PC-9 (cell line): ENCODE results near the gene NAB2. TPM values are rescaled to one million over a fixed set of nuclear protein-coding genes. Genes with fewer than 3 reads are reported as not detected.

Experiments
- BruUV-seq: library from RNA; stranded (reverse); fragments of 400-500 nt; replicated peaks from 2 replicates; lab custom pipeline; 2021; lab: Mats Ljungman, UMichigan
- CTCF ChIA-PET: fragments of 300-600 bp; sonication (Branson Sonifier 250); formaldehyde crosslinking; loops from one replicate; lab custom pipeline; 2022; ENCODE audit warnings: antibody characterized with exemption; lab: Charles Lee
- POLR2A ChIA-PET: fragments of 300-600 bp; sonication (Branson Sonifier 250); formaldehyde crosslinking; loops from one replicate; lab custom pipeline; 2022; ENCODE audit warnings: antibody characterized with exemption; ENCODE audit not compliant: unreplicated experiment; lab: Charles Lee
- DNase-seq, 2 experiments: peaks; one replicate each; pipeline versions ENCODE4 v3.0.0 to v3.0.0-alpha.2; 2015 to 2022; ENCODE audit warnings: mixed read lengths in 1 of 2
- H2AFZ ChIP-seq: fragments of 200-600 bp; sonication (generic); 2 replicates; pipeline ENCODE4 v1.8.1; 2017; ENCODE audit warnings: antibody characterized with exemption
- H3F3A ChIP-seq: fragments of 200-600 bp; sonication (generic); 2 replicates; pipeline ENCODE4 v1.8.1; 2017; ENCODE audit warnings: antibody characterized with exemption, mild to moderate bottlenecking, low read depth; ENCODE audit not compliant: insufficient read depth
- H3K27ac ChIP-seq: fragments of 200-600 bp; sonication (generic); 2 replicates; pipeline ENCODE4 v1.6.1; 2016; ENCODE audit warnings: mixed run types
- H3K27me3 ChIP-seq: fragments of 200-600 bp; sonication (generic); 2 replicates; pipeline ENCODE4 v1.6.1; 2016; ENCODE audit warnings: low read depth, mixed run types; ENCODE audit not compliant: insufficient read depth
- H3K36me3 ChIP-seq: fragments of 200-600 bp; sonication (generic); 2 replicates; pipeline ENCODE4 v1.6.1; 2016; ENCODE audit warnings: low read depth, mixed run types
- H3K4me1 ChIP-seq: fragments of 200-600 bp; sonication (generic); replicated peaks from 2 replicates; pipeline ENCODE4 v1.6.1; 2016; ENCODE audit warnings: mixed run types; ENCODE audit not compliant: insufficient read depth
- H3K4me2 ChIP-seq: fragments of 200-600 bp; sonication (generic); 2 replicates; pipeline ENCODE4 v1.6.1; 2017; ENCODE audit warnings: mixed run types
- H3K4me3 ChIP-seq: fragments of 200-600 bp; sonication (generic); 2 replicates; pipeline ENCODE4 v1.6.1; 2016; ENCODE audit warnings: mixed run types
- H3K79me2 ChIP-seq: fragments of 200-600 bp; sonication (generic); 2 replicates; pipeline ENCODE4 v1.6.1; 2017; ENCODE audit warnings: low read depth, mixed run types
- H3K9me2 ChIP-seq: fragments of 200-600 bp; sonication (generic); 2 replicates; pipeline ENCODE4 v1.8.1; 2017; ENCODE audit warnings: mild to moderate bottlenecking; ENCODE audit not compliant: insufficient read depth
- H3K9me3 ChIP-seq: fragments of 200-600 bp; sonication (generic); 2 replicates; pipeline ENCODE4 v1.8.1; 2016; ENCODE audit warnings: low read depth; ENCODE audit not compliant: insufficient read depth
- H4K20me1 ChIP-seq: fragments of 200-600 bp; sonication (generic); 2 replicates; pipeline ENCODE4 v1.8.1; 2017; ENCODE audit not compliant: insufficient read depth
- CTCF ChIP-seq: fragments of 200-600 bp; sonication (generic); conservative IDR thresholded peaks from 2 replicates; pipeline ENCODE4 v1.6.1; 2017; ENCODE audit warnings: mixed run types, antibody characterized with exemption, mild to moderate bottlenecking, moderate library complexity
- EZH2 ChIP-seq: fragments of 200-600 bp; sonication (generic); IDR thresholded peaks from 2 replicates; pipeline ENCODE4 v1.8.0; 2017; ENCODE audit warnings: antibody characterized with exemption, low read depth
- intact Hi-C: fragments of 100-400 bp; cut with micrococcal nuclease; formaldehyde crosslinking; loops from one replicate; pipeline ENCODE4 v1.10.0; 2022; ENCODE audit not compliant: unreplicated experiment
- total RNA-seq: library from RNA; stranded (reverse); gene quantifications from 2 replicates; pipeline ENCODE4 v1.2.3, GENCODE V29; 2021

NAB2 gene
- total RNA-seq, 1 experiment from 2014 or later: 13.8 TPM

DNA sequence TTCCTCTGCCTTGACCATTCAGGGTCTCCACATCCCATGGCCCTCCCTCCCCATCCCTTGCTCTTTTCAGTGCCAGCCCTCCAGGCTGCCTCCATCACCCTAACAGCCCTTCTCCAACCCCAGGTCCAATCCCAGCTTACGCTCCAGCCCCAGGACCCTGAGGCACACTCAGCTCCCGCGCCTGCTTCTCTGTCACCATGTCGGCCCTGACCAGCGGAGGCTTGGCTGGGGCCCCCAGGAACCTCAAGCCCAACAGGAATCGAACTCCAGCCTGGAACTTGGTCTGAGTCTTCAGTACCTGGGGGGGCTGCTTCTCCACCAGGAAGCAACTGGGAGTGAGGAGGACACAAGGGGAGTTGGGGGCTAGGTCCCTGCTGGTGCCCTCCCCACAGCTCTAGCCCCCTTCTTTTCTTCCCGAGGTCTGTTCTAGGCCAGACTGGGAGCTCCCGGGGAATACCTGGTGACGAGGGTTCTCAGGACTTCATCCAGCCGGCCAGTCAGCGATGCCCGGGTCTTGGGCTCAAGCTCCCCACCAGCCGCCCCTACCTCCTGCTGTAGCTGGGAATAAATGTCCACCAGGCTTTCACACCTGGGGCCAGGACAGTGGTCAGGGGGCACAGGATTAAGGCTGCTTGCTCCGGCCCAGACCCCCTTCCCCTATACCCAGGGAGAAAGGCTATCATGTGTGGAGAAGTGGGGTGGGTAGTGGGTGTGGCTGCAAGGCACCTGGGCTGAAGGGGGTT, 16.3 kb downstream of the NAB2 start:
- Histone ChIP-seq H3K36me3 (0 out of 2 replicates have a peak, but pooled peaks cover 8% of the 10 kb centered on the region), H3K9me2 (no peaks in the 10 kb centered on the region), H3K4me3 (no peak overlapping the region), H3K27ac (no peak overlapping the region), H3K9me3 (no peaks in the 10 kb centered on the region), H3K27me3 (no peaks in the 10 kb centered on the region), H3K4me2 (no peak overlapping the region), H3K79me2 (peaks cover 10% of the 10 kb centered on the region), H4K20me1 (no peaks in the 10 kb centered on the region), H3K4me1 (peaks cover 9% of the 10 kb centered on the region), H3F3A (peaks cover 11% of the 10 kb centered on the region), H2AFZ (no peak overlapping the region)
- TF ChIP-seq CTCF (no peak), EZH2 (no peak)
- ChIA-PET POLR2A (no interaction called here), CTCF (no interaction called here)
- DNase-seq: no peak
- BruUV-seq: no TSS peak
- intact Hi-C loops: no loop called here

DNA sequence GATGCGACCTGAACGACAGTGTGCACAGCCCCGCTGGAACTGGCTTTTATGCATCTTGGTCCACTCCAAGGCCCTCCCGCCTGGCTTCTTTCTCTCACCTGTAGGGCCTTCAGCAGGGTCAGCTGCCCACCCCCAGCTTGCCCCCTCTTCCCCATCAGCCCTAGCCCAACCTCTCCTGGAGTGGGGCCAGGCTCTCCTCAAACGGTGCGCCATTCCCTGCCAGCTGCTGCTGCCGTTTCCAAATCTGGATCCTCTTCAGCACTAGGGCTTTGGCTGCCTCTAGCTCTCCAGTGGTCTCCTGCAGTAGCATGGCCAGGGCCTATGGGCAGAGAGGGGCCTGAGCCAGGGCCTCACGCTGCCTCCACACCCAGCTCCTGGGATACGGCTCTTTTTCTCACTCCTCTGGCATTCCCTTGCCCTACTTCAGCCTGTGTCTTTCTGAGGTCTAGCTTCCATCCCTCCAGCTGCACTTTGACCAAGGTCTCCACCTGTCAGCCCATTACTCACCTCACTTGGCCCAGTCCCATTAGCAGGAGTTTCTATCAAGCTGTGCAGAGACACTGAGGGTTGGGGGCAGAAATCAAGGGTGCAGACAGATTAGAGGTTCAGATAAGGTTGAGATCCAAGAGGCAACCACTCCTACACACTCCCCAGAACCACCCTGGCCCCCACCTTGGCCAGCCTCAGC, 17.3 kb downstream of the NAB2 start:
- Histone ChIP-seq H4K20me1 (no peaks in the 10 kb centered on the region), H3K27me3 (no peaks in the 10 kb centered on the region), H3K9me2 (no peaks in the 10 kb centered on the region), H2AFZ (no peak overlapping the region), H3F3A (peaks cover 12% of the 10 kb centered on the region), H3K9me3 (no peaks in the 10 kb centered on the region), H3K4me3 (no peak overlapping the region), H3K79me2 (peaks cover 20% of the 10 kb centered on the region), H3K4me1 (peaks cover 11% of the 10 kb centered on the region), H3K36me3 (0 out of 2 replicates have a peak, but pooled peaks cover 8% of the 10 kb centered on the region), H3K27ac (no peak overlapping the region), H3K4me2 (no peak overlapping the region)
- CTCF ChIA-PET: no interaction called here
- POLR2A ChIA-PET: no interaction called here
- no peak for DNase-seq
- no TSS peak for BruUV-seq
- TF ChIP-seq CTCF: no peak
- TF ChIP-seq EZH2: no peak
- intact Hi-C loops: no loop called here

DNA sequence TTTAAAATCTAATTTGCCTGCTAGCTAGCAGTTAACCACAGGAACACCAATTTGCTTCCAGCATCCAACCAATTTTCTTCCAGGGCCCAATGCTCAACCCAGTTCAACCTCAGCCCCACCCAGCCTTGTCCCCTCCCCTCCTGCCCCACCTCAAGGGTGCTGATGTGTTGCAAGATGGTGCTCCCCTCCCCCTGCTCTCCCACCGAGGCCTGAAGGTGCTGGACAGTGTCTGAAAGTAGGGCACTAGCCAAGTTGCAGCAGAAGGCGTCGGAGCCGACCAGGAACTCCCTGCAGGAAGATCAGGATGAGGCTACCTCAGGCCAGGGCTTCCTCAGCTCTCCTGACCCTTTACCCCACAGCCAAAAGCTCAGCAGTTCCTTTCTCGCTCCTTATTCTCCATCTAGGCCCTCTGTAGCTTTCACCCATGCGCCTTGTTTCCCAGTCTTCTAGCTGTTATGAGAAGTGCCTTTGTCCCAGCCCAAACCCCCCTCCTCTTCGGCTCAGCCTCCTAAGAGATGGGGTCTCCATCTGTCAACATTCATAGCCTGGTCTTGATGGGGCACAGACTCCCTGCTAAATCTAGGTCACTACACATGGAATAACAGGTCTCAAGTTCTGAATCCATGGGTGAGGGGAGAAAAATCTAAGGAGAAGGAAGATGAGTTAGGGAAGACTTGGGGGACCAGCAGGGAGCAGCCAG, 18.7 kb downstream of the NAB2 start:
- Histone ChIP-seq H2AFZ (no peak overlapping the region), H3F3A (peaks cover 17% of the 10 kb centered on the region), H3K4me1 (peaks cover 19% of the 10 kb centered on the region), H3K9me2 (no peaks in the 10 kb centered on the region), H4K20me1 (no peaks in the 10 kb centered on the region), H3K9me3 (no peaks in the 10 kb centered on the region), H3K4me2 (no peak overlapping the region), H3K27ac (no peak overlapping the region), H3K79me2 (peaks cover 21% of the 10 kb centered on the region), H3K36me3 (0 out of 2 replicates have a peak, but pooled peaks cover 8% of the 10 kb centered on the region), H3K4me3 (no peak overlapping the region), H3K27me3 (no peaks in the 10 kb centered on the region)
- TF ChIP-seq CTCF (no peak), EZH2 (no peak)
- ChIA-PET CTCF (no interaction called here), POLR2A (interaction anchor here (0.5 kb wide), 1 partner anchor 24 kb away, joined by 10 read pairs; no protein-coding TSS in a partner anchor)
- no TSS peak for BruUV-seq
- DNase-seq: no peak
- intact Hi-C loops: no loop called here
